Transverse colon (tissue), 4 donors: ENCODE data around the gene PTPRD.

Source experiments
- CTCF ChIP-seq, 5 experiments: fragments of 200-600 bp in 3 of 5; fragments of 450-650 bp in 2 of 5; sonication (generic) in 3 of 5; IDR thresholded peaks; 1 replicate in 2 of 5; 2 replicates in 3 of 5; pipeline ENCODE4 v1.5.1; 2016 to 2017; ENCODE audit warnings: antibody characterized with exemption in 5 of 5, inconsistent platforms in 3 of 5, mild to moderate bottlenecking in 2 of 5, moderate library complexity in 1 of 5
- POLR2A ChIP-seq: fragments of 450-650 bp; IDR thresholded peaks from one replicate; pipeline ENCODE4 v1.6.1; 2016; ENCODE audit warnings: antibody characterized with exemption, mild to moderate bottlenecking, moderate library complexity
- POLR2AphosphoS5 ChIP-seq, 3 donors: sonication (generic); formaldehyde crosslinking; IDR thresholded peaks; one replicate each; pipeline ENCODE4 v1.6.1; 2016; ENCODE audit warnings: antibody characterized with exemption in 3 of 3

GRCh38 chr9:10050016-10050415 is 562.8 kb downstream of the PTPRD start:
- TF ChIP-seq CTCF (IDR thresholded peaks at IDR 0.05) (no peak), POLR2A (no peak), POLR2AphosphoS5 (IDR thresholded peaks at IDR 0.05) (no peak)
